Activated CD8-positive, alpha-beta memory T cell treated with anti-CD3 and anti-CD28 coated beads, Interleukin-2, amount 10 ng/mL, durations not matched to agents 7 days and 5 days (primary cell): ENCODE measurements around the gene AKAP13. TPM values are rescaled to one million over a fixed set of nuclear protein-coding genes. Genes with fewer than 3 reads are reported as not detected.

ENCODE experiments used
- ATAC-seq: fragments of 150-1000 bp; cut with Tn5 transposase; one replicate; pipeline ENCODE4 v1.10.0; 2021; ENCODE audit warnings: moderate library complexity
- CTCF ChIA-PET: fragments of 350-600 bp; sonication (Branson Sonifier 250); formaldehyde crosslinking; loops from one replicate; lab custom pipeline; 2021; ENCODE audit warnings: antibody characterized with exemption; lab: Charles Lee
- DNase-seq: peaks from one replicate; pipeline ENCODE4 v3.0.0-alpha.2; 2020
- H3K27ac Mint-ChIP-seq: one replicate; pipeline ENCODE4 v1.8.0; 2021; ENCODE audit warnings: mild to moderate bottlenecking, mixed read lengths
- H3K27me3 Mint-ChIP-seq: one replicate; pipeline ENCODE4 v1.8.0; 2021; ENCODE audit warnings: mixed read lengths
- H3K36me3 Mint-ChIP-seq: one replicate; pipeline ENCODE4 v1.8.0; 2021; ENCODE audit warnings: mild to moderate bottlenecking, mixed read lengths
- H3K4me1 Mint-ChIP-seq: one replicate; pipeline ENCODE4 v1.8.0; 2021; ENCODE audit warnings: mixed read lengths
- H3K4me3 Mint-ChIP-seq: one replicate; pipeline ENCODE4 v1.8.0; 2021; ENCODE audit warnings: mild to moderate bottlenecking, moderate library complexity, mixed read lengths
- H3K9me3 Mint-ChIP-seq: one replicate; pipeline ENCODE4 v1.8.0; 2022; ENCODE audit warnings: low read depth, mixed read lengths
- total RNA-seq, 2 experiments: library from RNA; stranded (reverse); gene quantifications; one replicate each; pipeline ENCODE4 v1.2.3, GENCODE V29; 2021

Gene AKAP13
- total RNA-seq, 2 experiments from 2014 or later: 150 to 172 TPM

DNA sequence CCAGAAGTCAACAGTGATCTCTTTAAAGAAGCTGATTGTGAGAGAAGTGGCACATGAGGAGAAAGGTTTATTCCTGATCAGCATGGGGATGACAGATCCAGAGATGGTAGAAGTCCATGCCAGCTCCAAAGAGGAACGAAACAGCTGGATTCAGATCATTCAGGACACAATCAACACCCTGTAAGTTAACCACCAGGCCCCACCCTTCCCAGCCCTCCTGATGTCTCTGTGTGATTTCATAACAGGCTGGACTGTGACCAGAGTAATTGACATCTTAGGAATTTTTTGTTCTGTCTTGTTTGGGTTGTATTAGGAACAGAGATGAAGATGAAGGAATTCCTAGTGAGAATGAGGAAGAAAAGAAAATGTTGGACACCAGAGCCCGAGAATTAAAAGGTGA, 346.7 kb downstream of the AKAP13 start:
- ATAC-seq (no peak), DNase-seq (no peak)
- H3K36me3 Mint-ChIP-seq: peaks cover 69% of the 10 kb centered on the region
- no peak overlapping the region for H3K27ac Mint-ChIP-seq
- peaks cover 31% of the 10 kb centered on the region for H3K4me1 Mint-ChIP-seq
- CTCF ChIA-PET: interaction anchor here (2.2 kb wide), 1 partner anchor 114 kb away, joined by 7 read pairs; no protein-coding TSS in a partner anchor
- no peak overlapping the region for H3K4me3 Mint-ChIP-seq
- no peaks in the 10 kb centered on the region for H3K9me3 Mint-ChIP-seq
- no peaks in the 10 kb centered on the region for H3K27me3 Mint-ChIP-seq

DNA sequence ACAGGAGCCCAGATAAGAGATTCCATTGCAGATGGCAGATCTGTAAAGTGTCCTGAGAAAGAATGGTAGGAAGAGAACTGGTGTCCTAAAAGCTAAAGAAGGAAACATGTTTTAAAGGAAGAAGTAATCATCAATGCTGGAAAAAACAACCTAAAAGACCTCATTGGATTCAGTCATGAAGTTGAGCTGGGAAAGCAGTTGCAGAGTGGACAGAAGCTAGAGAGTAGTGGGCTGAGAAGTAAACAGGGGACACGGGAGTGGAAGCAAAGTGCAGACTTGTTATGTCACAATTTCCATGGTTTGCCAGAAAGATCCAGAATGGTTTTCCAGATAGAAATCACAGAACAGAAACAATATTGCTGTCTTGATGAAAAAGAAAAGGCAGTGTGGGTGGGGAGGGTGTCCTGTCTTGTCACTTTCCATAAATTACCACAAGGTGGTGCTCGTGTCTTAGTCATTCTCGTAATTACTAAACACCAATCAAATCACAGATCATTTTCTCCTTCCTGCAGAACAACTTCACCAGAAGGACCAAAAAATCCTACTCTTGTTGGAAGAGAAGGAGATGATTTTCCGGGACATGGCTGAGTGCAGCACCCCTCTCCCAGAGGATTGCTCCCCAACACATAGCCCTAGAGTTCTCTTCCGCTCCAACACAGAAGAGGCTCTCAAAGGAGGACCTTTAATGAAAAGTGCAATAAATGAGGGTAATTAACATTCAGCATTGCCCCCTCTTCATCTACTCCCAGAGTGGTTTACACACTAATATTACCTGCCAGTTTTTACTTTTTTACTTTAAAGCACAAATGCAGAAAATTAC, 349.8 kb downstream of the AKAP13 start:
- CTCF ChIA-PET: interaction anchor here (0.7 to 5.1 kb wide), 21 partner anchors 8 to 434 kb away, joined by 3 to 43 read pairs (median 4); no protein-coding TSS in a partner anchor
- H3K27ac Mint-ChIP-seq: peak overlapping the region; percentile 61
- ATAC-seq (peak; percentile 88), DNase-seq (peak; percentile 56)
- no peak overlapping the region for H3K4me3 Mint-ChIP-seq
- H3K9me3 Mint-ChIP-seq: peaks cover 9% of the 10 kb centered on the region
- H3K27me3 Mint-ChIP-seq: no peaks in the 10 kb centered on the region
- peaks cover 11% of the 10 kb centered on the region for H3K4me1 Mint-ChIP-seq
- peaks cover 73% of the 10 kb centered on the region for H3K36me3 Mint-ChIP-seq

DNA sequence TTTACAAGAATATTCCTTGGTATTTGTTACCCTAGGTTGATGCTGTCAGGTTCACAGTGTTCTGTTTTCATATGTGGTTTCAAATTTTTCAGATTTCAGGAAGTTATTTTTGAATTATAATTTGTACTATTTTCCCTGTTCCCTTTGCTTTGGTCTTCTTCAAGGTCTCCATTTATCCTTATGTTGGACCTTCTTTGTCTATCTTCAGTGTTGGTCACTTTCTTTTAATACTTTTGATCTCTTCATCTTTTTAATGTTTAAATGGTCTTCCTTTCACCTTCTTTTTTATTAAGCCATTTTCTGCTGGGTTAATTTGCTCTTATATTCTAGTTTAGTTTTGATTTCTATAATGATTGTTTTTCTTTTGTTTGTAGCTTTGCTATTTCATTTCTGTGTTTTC, 353.0 kb downstream of the AKAP13 start:
- Mint-ChIP-seq H3K27ac (no peak overlapping the region), H3K9me3 (peaks cover 9% of the 10 kb centered on the region), H3K4me1 (peaks cover 11% of the 10 kb centered on the region), H3K4me3 (no peak overlapping the region), H3K36me3 (peaks cover 65% of the 10 kb centered on the region), H3K27me3 (no peaks in the 10 kb centered on the region)
- CTCF ChIA-PET: interaction anchor here (0.9 to 5.1 kb wide), 2 partner anchors 91 to 108 kb away, joined by 3 to 43 read pairs; no protein-coding TSS in a partner anchor
- no peak for DNase-seq
- no peak for ATAC-seq

DNA sequence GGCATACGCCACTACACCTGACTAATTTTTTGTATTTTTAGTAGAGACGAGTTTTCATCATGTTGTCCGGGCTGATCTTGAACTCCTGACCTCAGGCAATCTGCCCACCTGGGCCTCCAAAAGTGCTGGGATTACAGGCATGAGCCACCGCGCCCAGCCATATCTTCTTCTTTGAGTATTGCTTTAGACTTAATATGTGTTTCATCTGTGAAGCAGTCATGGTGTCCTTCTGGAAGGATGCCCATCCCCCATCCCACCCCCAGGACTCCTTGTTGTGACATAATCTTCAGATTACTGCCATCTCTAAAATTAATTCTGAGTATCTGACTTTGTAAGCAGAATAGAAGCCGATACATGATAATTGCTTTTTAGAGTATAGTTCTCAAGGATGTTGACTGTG, 356.7 kb downstream of the AKAP13 start:
- no peaks in the 10 kb centered on the region for H3K4me1 Mint-ChIP-seq
- H3K27me3 Mint-ChIP-seq: no peaks in the 10 kb centered on the region
- CTCF ChIA-PET: interaction anchor here (0.7 kb wide), 1 partner anchor 247 kb away, joined by 3 read pairs; no protein-coding TSS in a partner anchor
- no peak overlapping the region for H3K4me3 Mint-ChIP-seq
- ATAC-seq (no peak), DNase-seq (no peak)
- H3K27ac Mint-ChIP-seq: no peak overlapping the region
- peaks cover 53% of the 10 kb centered on the region for H3K36me3 Mint-ChIP-seq
- H3K9me3 Mint-ChIP-seq: peaks cover 9% of the 10 kb centered on the region

DNA sequence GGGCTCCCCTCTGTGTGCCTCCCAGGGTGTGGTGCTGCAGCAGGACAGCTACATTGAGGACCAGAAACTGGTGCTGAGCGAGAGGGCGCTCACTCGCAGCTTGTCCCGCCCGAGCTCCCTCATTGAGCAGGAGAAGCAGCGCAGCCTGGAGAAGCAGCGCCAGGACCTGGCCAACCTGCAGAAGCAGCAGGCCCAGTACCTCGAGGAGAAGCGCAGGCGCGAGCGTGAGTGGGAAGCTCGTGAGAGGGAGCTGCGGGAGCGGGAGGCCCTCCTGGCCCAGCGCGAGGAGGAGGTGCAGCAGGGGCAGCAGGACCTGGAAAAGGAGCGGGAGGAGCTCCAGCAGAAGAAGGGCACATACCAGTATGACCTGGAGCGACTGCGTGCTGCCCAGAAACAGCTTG, 360.6 kb downstream of the AKAP13 start:
- H3K36me3 Mint-ChIP-seq: peaks cover 44% of the 10 kb centered on the region
- ATAC-seq: no peak
- DNase-seq: no peak
- H3K4me1 Mint-ChIP-seq: no peaks in the 10 kb centered on the region
- CTCF ChIA-PET: interaction anchor here (0.8 to 1.2 kb wide), 3 partner anchors 10 to 100 kb away, joined by 3 read pairs; no protein-coding TSS in a partner anchor
- H3K27ac Mint-ChIP-seq: no peak overlapping the region
- no peaks in the 10 kb centered on the region for H3K9me3 Mint-ChIP-seq
- no peak overlapping the region for H3K4me3 Mint-ChIP-seq
- no peaks in the 10 kb centered on the region for H3K27me3 Mint-ChIP-seq

DNA sequence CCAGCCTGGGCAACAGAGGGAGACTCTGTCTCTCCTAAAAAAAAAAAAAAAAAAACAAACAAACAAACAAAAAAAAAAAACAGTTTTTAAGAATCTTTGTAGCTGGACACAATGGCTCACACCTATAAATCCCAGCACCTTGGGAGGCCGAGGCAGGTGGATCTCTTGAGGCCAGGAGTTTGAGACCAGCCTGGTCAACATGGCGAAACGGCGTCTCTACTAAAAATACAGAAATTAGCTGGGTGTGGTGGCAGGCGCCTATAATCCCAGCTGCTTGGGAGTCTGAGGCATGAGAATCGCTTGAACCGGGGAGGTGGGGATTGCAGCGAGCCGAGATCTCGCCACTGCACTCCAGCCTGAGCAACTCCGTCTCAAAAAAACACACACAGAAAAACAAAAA, 361.3 kb downstream of the AKAP13 start:
- H3K4me1 Mint-ChIP-seq: no peaks in the 10 kb centered on the region
- ATAC-seq (no peak), DNase-seq (no peak)
- H3K9me3 Mint-ChIP-seq: no peaks in the 10 kb centered on the region
- H3K4me3 Mint-ChIP-seq: no peak overlapping the region
- peaks cover 48% of the 10 kb centered on the region for H3K36me3 Mint-ChIP-seq
- H3K27me3 Mint-ChIP-seq: no peaks in the 10 kb centered on the region
- peak overlapping the region; percentile 32 for H3K27ac Mint-ChIP-seq
- CTCF ChIA-PET: interaction anchor here (0.9 to 1.2 kb wide), 5 partner anchors 11 to 99 kb away, joined by 3 read pairs; no protein-coding TSS in a partner anchor

DNA sequence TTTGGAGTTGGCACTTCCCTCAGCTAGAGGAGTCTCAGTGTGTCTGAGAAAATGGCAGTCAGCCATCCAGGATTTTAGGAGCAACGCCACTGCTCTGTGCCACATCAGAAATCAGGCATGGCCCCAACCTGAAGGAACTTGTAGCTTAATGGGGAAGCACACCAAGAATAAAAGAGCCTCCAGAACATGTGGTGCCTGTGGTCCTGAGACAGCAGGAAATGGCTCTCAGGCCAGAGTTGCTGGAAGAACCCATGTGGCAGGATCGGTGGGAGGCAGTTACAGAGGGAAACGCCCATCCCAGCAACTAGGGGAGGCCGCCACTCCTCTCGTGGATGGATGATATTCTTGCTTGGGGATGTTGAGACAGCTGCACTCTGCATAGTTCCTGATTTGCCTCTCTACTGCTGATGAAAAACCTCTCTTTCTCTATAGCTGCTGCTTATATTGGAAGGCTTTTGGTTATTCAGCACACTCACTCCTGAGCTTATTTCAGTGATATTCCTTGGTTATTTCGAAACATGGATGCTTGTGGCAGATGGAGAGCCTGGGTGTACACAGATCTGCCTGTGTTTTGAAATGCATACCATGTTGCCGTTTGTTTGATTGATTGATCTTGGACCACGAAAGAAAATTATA, 361.9 kb downstream of the AKAP13 start:
- CTCF ChIA-PET: interaction anchor here (0.9 to 1.0 kb wide), 3 partner anchors 11 to 98 kb away, joined by 3 read pairs; no protein-coding TSS in a partner anchor
- Mint-ChIP-seq H3K9me3 (no peaks in the 10 kb centered on the region), H3K27me3 (no peaks in the 10 kb centered on the region), H3K4me3 (no peak overlapping the region), H3K27ac (no peak overlapping the region), H3K36me3 (peaks cover 48% of the 10 kb centered on the region), H3K4me1 (no peaks in the 10 kb centered on the region)
- DNase-seq: no peak
- no peak for ATAC-seq

DNA sequence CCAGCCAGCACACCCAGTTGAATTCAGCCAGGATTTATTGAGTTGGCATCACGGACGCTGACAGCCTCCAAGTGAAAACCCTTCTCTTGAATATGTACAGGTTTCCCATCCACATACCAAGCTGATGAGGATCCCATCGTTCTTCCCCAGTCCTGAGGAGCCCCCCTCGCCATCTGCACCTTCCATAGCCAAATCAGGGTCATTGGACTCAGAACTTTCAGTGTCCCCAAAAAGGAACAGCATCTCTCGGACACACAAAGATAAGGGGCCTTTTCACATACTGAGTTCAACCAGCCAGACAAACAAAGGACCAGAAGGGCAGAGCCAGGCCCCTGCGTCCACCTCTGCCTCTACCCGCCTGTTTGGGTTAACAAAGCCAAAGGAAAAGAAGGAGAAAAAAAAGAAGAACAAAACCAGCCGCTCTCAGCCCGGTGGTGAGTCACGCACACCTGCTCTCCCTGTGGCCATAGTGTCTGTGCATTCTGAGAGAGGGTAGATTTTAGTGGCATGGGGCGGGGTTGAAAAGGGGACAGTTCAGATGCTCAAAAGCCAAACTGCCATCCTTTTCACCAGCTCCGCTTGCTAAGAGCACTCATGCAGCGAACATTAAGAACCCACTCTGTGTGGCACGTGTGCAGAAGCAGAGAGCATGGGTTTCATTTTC, 363.1 kb downstream of the AKAP13 start:
- no peak for DNase-seq
- H3K27ac Mint-ChIP-seq: peak overlapping the region; percentile 5
- H3K36me3 Mint-ChIP-seq: peaks cover 48% of the 10 kb centered on the region

DNA sequence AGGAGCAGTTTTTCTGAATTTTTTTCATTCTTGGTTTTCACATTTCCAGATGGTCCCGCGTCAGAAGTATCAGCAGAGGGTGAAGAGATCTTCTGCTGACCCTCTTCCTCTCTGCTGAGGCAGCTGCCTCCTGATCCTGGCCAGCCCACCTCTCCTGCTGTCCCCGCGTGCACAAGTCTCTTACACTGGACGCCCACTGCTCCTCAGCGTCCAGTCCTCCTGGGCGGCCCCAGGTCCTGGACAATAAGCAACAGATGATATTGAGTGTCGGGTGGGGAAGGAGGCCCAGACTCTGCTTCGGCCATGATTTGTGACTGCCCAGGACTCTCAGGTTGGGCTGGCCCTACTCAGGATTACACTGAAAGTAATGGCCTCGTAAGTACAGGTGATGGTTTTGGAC, 364.2 kb downstream of the AKAP13 start:
- DNase-seq: no peak
- no peaks in the 10 kb centered on the region for H3K9me3 Mint-ChIP-seq
- H3K36me3 Mint-ChIP-seq: peaks cover 44% of the 10 kb centered on the region
- H3K27me3 Mint-ChIP-seq: no peaks in the 10 kb centered on the region
- CTCF ChIA-PET: no interaction called here
- H3K4me1 Mint-ChIP-seq: no peaks in the 10 kb centered on the region
- no peak overlapping the region for H3K27ac Mint-ChIP-seq
- ATAC-seq: no peak
- no peak overlapping the region for H3K4me3 Mint-ChIP-seq

More for the DNA sequence above, 363.1 kb downstream of the AKAP13 start:
- no peak overlapping the region for H3K4me3 Mint-ChIP-seq
- no peaks in the 10 kb centered on the region for H3K27me3 Mint-ChIP-seq
- CTCF ChIA-PET: interaction anchor here (1.2 kb wide), 1 partner anchor 11 kb away, joined by 3 read pairs; no protein-coding TSS in a partner anchor
- no peaks in the 10 kb centered on the region for H3K9me3 Mint-ChIP-seq
- H3K4me1 Mint-ChIP-seq: no peaks in the 10 kb centered on the region
- ATAC-seq: no peak

DNA sequence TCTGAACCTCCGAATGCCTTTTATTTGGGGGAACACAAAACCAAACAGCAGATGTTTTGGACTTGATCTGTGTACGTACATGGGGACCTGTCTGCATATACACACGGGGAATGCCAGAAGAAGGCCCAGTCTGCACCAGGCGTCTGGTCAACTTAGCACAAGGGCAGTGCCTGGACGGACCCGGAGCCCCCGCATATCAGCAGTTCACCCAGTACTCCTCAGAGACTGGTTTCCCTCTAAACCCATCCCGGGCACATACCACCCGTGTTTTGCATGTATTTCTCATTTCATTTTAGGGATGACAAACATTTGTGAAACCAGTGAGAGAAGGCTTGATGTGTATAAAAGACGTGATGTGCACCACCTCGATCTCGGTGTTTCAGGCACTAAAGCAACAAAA, 364.6 kb downstream of the AKAP13 start:
- Mint-ChIP-seq H3K4me3 (no peak overlapping the region), H3K4me1 (no peaks in the 10 kb centered on the region), H3K36me3 (peaks cover 44% of the 10 kb centered on the region), H3K27me3 (no peaks in the 10 kb centered on the region), H3K9me3 (no peaks in the 10 kb centered on the region), H3K27ac (no peak overlapping the region)
- no peak for ATAC-seq
- CTCF ChIA-PET: no interaction called here
- no peak for DNase-seq

DNA sequence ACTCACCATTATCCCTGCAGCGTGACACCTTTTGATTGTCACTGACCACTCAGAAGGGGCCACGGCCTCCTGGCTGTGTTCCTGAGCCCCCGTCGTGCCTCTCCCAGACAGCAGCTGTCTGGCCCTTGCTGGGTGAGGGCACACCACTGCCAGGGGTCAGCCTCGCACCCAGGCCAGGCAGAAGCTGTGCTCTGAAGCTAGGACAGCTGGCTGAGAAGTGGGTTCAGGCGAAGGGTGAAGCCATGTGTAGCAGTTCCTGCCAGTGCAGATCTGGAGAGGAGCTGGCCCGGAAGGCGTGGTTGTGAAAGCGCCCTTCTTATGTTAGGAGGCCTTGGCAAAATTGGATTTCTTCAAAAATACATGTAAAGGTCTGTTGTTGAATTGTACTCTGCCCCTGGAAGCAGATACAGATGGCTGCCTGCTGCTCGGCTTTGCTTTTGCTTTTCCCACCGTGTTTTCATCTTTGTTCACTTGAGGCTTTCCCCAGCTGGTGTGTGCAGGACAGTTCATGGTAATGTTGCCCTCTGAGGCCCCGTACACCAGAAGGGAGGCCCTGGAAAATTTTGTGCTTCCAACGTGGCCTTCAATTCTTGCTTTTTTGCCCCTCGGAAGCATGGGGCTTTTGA, 365.2 kb downstream of the AKAP13 start:
- ATAC-seq: no peak
- Mint-ChIP-seq H3K9me3 (no peaks in the 10 kb centered on the region), H3K27me3 (no peaks in the 10 kb centered on the region), H3K36me3 (peaks cover 39% of the 10 kb centered on the region), H3K4me1 (peaks cover 3% of the 10 kb centered on the region), H3K4me3 (no peak overlapping the region), H3K27ac (no peak overlapping the region)
- no peak for DNase-seq
- CTCF ChIA-PET: no interaction called here

DNA sequence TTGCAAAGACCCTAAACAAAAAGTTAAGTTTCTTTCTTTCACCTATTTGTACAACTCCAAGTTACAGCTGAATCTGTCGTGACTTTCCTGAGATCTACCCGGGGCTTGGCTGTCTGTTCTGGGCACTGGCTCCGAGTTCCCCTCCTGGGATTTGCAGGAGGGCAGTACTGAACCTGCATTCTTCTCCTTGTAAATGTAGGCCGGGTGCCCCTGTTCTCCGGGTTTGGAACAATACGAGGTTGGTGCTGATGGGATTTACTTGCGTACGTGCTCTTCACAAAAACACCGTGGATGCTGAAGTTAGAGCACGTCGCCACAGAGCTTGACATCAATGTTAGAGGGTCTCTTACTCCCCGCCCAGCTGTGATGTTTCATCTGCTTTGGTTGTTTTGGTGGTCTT, 366.2 kb downstream of the AKAP13 start:
- H3K36me3 Mint-ChIP-seq: peaks cover 36% of the 10 kb centered on the region
- CTCF ChIA-PET: no interaction called here
- no peak for DNase-seq
- H3K27me3 Mint-ChIP-seq: no peaks in the 10 kb centered on the region
- H3K27ac Mint-ChIP-seq: peak overlapping the region; percentile 31
- no peaks in the 10 kb centered on the region for H3K9me3 Mint-ChIP-seq
- no peak overlapping the region for H3K4me3 Mint-ChIP-seq
- peaks cover 11% of the 10 kb centered on the region for H3K4me1 Mint-ChIP-seq
- ATAC-seq: no peak

DNA sequence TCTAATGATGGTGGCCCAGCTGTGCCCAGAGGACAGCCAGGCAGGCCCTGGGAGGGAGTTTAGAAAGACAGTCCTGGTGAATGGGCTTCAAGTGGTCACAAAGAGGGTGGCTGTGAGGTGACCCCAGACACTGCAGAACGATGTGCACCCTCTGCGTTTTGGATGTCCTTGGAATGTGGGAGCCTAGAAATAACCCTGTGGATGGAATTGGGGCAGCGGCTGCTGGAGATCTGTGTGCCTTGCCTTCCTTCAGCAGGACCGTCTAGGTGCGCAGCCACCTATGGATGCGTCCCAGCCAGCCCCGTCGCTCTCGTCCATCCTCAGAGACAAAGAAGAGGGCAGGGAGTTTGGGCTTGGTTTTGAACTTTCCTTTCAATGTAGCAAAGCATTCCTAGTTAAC, 367.8 kb downstream of the AKAP13 start:
- peaks cover 28% of the 10 kb centered on the region for H3K36me3 Mint-ChIP-seq
- H3K4me1 Mint-ChIP-seq: peaks cover 14% of the 10 kb centered on the region
- CTCF ChIA-PET: no interaction called here
- DNase-seq (no peak), ATAC-seq (no peak)
- no peaks in the 10 kb centered on the region for H3K9me3 Mint-ChIP-seq
- no peak overlapping the region for H3K4me3 Mint-ChIP-seq
- H3K27me3 Mint-ChIP-seq: no peaks in the 10 kb centered on the region
- no peak overlapping the region for H3K27ac Mint-ChIP-seq
